ENCODE measurements around the gene LCMT1.

LCMT1 gene

DNA sequence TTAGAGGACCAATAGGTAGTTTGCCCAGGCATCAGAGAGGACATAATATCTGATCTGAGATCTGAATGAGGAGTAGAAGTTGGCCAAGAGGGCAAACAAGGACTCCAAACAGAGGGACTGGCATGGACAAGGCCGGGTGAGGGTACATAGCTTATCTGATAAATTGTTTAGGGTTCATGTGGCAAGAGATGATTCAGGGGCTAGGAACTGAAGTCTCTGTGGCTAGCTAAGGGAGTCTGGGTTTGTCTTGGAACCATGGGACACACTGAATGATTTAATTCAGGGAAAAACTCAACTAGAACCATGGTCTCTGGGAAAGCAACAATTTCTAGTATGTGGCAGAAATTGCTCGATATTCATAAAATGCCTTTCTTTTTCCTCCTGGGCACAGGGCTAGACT, 101.1 kb downstream of the LCMT1 start:
- DNase-seq: no peak

DNA sequence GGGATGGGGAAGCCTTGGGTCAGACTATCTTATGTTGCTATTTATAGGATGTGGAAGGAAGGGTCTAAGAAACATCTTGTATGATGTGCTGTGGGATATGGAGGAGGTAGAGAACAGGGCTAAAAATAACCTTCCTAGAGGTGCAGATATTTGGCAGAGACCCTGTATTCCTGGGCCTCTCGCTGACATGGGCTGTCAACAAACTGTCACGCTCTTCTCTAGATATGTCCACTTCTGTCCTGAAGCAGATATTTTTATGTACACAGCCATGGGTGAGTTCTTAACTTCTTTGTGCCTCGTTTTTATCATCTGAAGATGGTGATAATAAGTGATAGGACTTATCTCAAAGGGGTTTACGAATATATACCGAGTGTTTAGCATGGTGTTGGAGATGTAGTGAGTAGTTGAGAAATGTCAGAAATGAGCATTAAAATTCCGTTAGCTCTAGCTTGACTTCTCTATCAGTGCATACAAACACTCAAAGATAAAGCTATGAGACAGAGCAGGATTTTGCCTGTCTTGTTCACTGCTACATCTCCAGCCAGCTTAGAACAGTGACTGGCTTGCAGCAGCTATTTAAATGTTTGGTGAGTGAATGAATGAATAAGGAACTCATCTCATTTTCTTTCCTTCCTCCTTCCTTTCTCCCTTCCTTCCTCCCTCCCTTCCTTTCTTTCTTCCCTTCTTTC, 102.3 kb downstream of the LCMT1 start:
- no peak for DNase-seq

DNA sequence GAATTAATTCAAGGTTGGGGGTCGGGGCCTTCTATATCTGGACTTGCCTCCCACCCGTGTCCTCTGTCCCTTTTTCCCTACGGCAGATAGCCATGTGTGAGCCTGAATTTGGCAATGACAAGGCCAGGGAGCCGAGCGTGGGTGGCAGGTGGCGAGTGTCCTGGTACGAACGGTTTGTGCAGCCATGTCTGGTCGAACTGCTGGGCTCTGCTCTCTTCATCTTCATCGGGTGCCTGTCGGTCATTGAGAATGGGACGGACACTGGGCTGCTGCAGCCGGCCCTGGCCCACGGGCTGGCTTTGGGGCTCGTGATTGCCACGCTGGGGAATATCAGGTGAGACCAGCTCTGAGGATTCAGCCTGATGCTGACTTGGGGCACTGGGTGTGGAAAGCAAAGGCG, 105.6 kb downstream of the LCMT1 start:
- no peak for DNase-seq

DNA sequence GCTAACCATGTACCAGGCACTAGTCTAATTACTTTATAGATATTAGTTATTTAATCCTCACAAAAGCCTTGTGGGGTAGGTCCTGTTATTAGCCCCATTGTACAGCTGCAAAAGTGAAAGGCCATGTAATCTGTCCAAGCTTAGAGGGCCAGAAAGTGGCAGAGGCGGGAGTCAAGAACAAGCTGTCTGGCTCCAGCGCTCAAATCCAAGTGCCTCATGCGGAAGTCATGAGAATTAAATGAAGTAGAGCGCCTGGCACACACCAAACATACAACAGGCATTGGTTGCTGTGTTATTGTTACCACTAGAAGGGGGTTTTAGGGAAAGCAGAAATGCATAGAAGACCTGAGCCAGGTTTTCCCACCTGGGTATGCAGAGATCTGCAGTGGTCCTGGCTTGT, 106.4 kb downstream of the LCMT1 start:
- no peak for DNase-seq

DNA sequence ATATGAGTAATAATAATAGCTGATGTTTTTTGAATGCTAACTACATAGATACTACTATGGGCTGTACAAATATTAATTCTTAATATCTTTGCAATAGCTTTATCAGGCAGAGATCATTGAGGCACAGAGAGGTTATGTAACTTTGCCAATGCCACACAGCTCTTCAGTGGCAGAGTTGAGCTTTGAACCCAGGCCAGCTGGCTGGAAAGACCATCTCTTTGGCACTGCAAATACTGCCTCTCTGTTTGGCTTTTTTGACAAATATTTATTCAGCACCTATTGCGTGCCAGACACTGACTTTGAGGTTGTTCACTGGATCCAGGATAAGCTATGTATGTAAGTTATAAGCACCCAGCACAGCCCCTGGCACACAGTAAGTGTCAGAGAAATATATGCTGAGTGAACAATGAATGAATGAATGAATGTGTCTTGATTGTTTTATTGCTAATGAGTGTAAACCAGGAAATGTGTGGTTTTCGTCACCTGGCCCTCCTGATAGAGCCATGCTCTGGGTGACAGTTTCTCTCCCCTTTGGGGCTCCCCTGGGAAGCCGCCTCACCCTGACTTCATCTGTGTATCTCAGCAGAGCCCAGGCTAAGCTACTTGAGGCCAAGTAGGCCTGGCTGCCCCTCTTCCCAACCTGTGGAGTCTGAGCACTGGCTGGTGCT, 107.7 kb downstream of the LCMT1 start:
- DNase-seq: no peak

DNA sequence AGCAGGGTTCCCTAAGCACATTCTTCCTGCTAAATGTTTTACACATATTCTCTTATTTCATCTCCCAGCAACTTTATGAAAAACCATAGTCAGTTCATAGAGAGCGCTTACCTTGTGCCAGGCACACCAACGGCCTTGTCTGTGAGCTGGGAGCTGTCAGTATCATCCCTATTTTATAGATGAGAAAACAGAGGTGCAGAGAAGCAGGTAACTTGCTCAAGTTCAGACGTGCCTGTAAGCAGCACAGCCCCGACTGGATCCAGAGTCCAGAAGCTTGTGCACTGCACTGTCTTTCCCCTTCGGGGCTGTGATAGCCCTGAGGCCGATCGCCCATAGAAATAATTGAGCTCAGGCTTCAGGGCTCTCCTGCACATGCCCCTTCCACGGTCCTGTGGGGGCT, 111.4 kb downstream of the LCMT1 start:
- no peak for DNase-seq

DNA sequence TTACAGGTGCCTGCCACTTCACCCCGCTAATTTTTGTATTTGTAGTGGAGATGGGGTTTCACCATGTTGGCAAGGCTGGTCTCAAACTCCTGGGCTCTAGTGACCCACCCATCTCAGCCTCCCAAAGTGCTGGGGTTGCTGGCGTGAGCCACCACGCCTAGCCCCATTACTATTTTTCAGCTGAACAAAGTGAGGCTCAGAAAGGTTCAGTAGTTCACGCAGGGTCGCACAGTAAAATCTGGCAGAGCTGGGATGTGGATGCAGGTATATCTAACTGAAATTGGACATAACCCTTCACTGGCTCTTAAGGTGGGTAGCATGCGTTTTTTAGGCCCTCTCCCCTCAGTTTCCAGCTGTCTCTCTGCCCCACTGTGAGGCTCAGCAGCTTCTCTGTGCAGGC, 112.4 kb downstream of the LCMT1 start:
- no peak for DNase-seq

DNA sequence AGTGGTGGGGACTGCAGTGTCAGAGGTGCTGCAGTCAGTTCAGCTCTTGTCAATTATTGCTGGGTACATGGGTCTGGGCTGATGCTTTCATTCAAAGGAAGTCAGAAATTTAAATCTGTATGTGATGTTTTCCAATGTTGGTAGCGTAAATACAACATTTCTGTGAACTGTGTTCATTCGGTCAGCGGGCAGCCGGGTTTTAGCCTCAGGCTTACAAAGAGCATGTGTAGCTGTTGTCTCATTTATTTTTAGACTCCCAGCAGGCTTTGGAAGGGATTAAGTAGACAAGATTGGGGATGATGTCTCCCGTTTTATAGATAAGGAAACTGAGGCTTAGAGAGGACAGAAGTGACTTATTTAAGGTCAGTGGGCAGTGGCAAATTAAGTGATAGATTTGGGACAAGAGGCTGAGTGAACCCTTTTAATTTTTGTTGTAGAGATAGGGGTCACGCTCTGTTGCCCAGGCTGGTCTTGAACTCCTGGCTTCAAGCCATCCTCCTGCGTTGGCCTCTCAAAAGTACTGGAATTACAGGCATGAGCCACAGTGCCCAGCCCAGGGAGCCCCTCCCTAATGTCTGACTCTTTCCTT, 113.3 kb downstream of the LCMT1 start:
- no peak for DNase-seq

All from SIG-M5 (cell line).